Hepatocyte (in vitro differentiated cells): ENCODE results near the gene KRT86.

ENCODE experiments used
- EZH2phosphoT487 ChIP-seq: fragments of 200-600 bp; sonication (generic); IDR thresholded peaks from one replicate; pipeline ENCODE4 v1.6.1; 2018; ENCODE audit warnings: antibody characterized with exemption, mild to moderate bottlenecking, low read depth, moderate library complexity; ENCODE audit not compliant: unreplicated experiment, severe bottlenecking
- TF ChIP-seq, protein P1 (sequence below): fragments of 200-600 bp; sonication (generic); IDR thresholded peaks from 2 replicates; pipeline ENCODE4 v1.5.1; 2016; ENCODE audit warnings: antibody characterized with exemption, mild to moderate bottlenecking; ENCODE audit not compliant: poor library complexity

GRCh38 chr12:52314511-52314910 lies 40.1 kb downstream of the KRT86 start:
- no peak for TF ChIP-seq EZH2phosphoT487
- TF ChIP-seq, protein P1, sequence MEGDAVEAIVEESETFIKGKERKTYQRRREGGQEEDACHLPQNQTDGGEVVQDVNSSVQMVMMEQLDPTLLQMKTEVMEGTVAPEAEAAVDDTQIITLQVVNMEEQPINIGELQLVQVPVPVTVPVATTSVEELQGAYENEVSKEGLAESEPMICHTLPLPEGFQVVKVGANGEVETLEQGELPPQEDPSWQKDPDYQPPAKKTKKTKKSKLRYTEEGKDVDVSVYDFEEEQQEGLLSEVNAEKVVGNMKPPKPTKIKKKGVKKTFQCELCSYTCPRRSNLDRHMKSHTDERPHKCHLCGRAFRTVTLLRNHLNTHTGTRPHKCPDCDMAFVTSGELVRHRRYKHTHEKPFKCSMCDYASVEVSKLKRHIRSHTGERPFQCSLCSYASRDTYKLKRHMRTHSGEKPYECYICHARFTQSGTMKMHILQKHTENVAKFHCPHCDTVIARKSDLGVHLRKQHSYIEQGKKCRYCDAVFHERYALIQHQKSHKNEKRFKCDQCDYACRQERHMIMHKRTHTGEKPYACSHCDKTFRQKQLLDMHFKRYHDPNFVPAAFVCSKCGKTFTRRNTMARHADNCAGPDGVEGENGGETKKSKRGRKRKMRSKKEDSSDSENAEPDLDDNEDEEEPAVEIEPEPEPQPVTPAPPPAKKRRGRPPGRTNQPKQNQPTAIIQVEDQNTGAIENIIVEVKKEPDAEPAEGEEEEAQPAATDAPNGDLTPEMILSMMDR = no peak
